Hepatocyte (in vitro differentiated cells): ENCODE measurements around the gene NADSYN1. TPM values are rescaled to one million over a fixed set of nuclear protein-coding genes. Genes with fewer than 3 reads are reported as not detected.

Source experiments
- DNase-seq: peaks from one replicate; pipeline ENCODE4 v3.0.0-alpha.2; 2016; ENCODE audit warnings: low spot score
- H2AFZ ChIP-seq: fragments of 200-600 bp; sonication (generic); 2 replicates; pipeline ENCODE4 v1.6.0; 2016; ENCODE audit warnings: antibody characterized with exemption, mild to moderate bottlenecking
- H3K27ac ChIP-seq: fragments of 200-600 bp; sonication (generic); 2 replicates; pipeline ENCODE4 v1.5.1; 2016; ENCODE audit warnings: mild to moderate bottlenecking
- H3K27me3 ChIP-seq: fragments of 200-600 bp; sonication (generic); 2 replicates; pipeline ENCODE4 v1.6.1; 2016
- H3K36me3 ChIP-seq: fragments of 200-600 bp; sonication (generic); replicated peaks from 2 replicates; pipeline ENCODE4 v1.5.1; 2016; ENCODE audit warnings: low read depth; ENCODE audit not compliant: insufficient read depth
- H3K4me1 ChIP-seq: fragments of 200-600 bp; sonication (generic); 2 replicates; pipeline ENCODE4 v1.5.1; 2016; ENCODE audit warnings: mild to moderate bottlenecking, moderate library complexity; ENCODE audit not compliant: insufficient read depth
- H3K4me2 ChIP-seq: fragments of 200-600 bp; sonication (generic); 2 replicates; pipeline ENCODE4 v1.6.0; 2016
- H3K4me3 ChIP-seq: fragments of 200-600 bp; sonication (generic); 2 replicates; pipeline ENCODE4 v1.5.1; 2016; ENCODE audit warnings: mild to moderate bottlenecking
- H3K79me2 ChIP-seq: fragments of 200-600 bp; sonication (generic); 2 replicates; pipeline ENCODE4 v1.6.0; 2017; ENCODE audit warnings: mild to moderate bottlenecking
- H3K9me2 ChIP-seq: fragments of 200-600 bp; sonication (generic); replicated peaks from 2 replicates; pipeline ENCODE4 v1.6.0; 2017; ENCODE audit warnings: mild to moderate bottlenecking; ENCODE audit not compliant: insufficient read depth
- H3K9me3 ChIP-seq: fragments of 200-600 bp; sonication (generic); 2 replicates; pipeline ENCODE4 v1.5.1; 2016; ENCODE audit warnings: low read depth, mild to moderate bottlenecking
- H4K20me1 ChIP-seq: fragments of 200-600 bp; sonication (generic); 2 replicates; pipeline ENCODE4 v1.6.0; 2016; ENCODE audit warnings: mild to moderate bottlenecking; ENCODE audit not compliant: insufficient read depth, poor library complexity, severe bottlenecking
- CTCF ChIP-seq: fragments of 200-600 bp; sonication (generic); IDR thresholded peaks from 2 replicates; pipeline ENCODE4 v1.5.1; 2016; ENCODE audit warnings: antibody characterized with exemption, mild to moderate bottlenecking; ENCODE audit not compliant: poor library complexity
- EZH2 ChIP-seq: fragments of 200-600 bp; sonication (generic); IDR thresholded peaks from 2 replicates; pipeline ENCODE4 v1.6.1; 2016; ENCODE audit warnings: antibody characterized with exemption, mild to moderate bottlenecking, borderline replicate concordance
- EZH2phosphoT487 ChIP-seq: fragments of 200-600 bp; sonication (generic); IDR thresholded peaks from one replicate; pipeline ENCODE4 v1.6.1; 2018; ENCODE audit warnings: antibody characterized with exemption, mild to moderate bottlenecking, low read depth, moderate library complexity; ENCODE audit not compliant: unreplicated experiment, severe bottlenecking
- WGBS: methylation state at CpG from one replicate; pipeline ENCODE4 v1.1.6; 2016; ENCODE audit warnings: low lambda C conversion rate; ENCODE audit errors: missing lambda C conversion rate; 5-methylcytosine and 5-hydroxymethylcytosine counted together
- microRNA-seq: library from miRNA; unstranded; fragments of <30 nt; microRNA quantifications from one replicate; pipeline ENCODE4, GENCODE V29; 2017
- polyA plus RNA-seq: library from polyadenylated mRNA; unstranded; fragments of >200 nt; fragmentation: Nextera tagmentation; extraction: Ambion mirVana; gene quantifications from 2 replicates; pipeline ENCODE4 v1.2.1, GENCODE V29; 2016
- small RNA-seq: library from RNA; depleted of rRNA; stranded (forward); fragments of <200 nt; gene quantifications from one replicate; pipeline ENCODE3, GENCODE V24; 2014
- total RNA-seq: library from RNA; depleted of rRNA; stranded (reverse); fragments of >200 nt; gene quantifications from 2 replicates; pipeline ENCODE4 v1.2.3, GENCODE V29; 2014

Gene NADSYN1
- total and polyA plus RNA-seq, 2 experiments from 2014 or later = 42.0 to 43.7 TPM

GRCh38 chr11:71545405-71545966, 92.5 kb downstream of the NADSYN1 start:
- no peaks in the 10 kb centered on the region for H3K27me3 ChIP-seq
- no peak overlapping the region for H3K4me2 ChIP-seq
- H4K20me1 ChIP-seq = no peaks in the 10 kb centered on the region
- H3K79me2 ChIP-seq = no peaks in the 10 kb centered on the region
- H3K27ac ChIP-seq = no peak overlapping the region
- no peaks in the 10 kb centered on the region for H3K9me3 ChIP-seq
- no peaks in the 10 kb centered on the region for H3K9me2 ChIP-seq
- DNase-seq = no peak
- TF ChIP-seq EZH2 (no peak), EZH2phosphoT487 (no peak), CTCF (no peak)
- H3K4me1 ChIP-seq = peaks cover 8% of the 10 kb centered on the region
- no peak overlapping the region for H2AFZ ChIP-seq
- H3K36me3 ChIP-seq = no peaks in the 10 kb centered on the region
- WGBS = 82% methylated on average over 12 of the region's 12 CpGs
- no peak overlapping the region for H3K4me3 ChIP-seq

DNA sequence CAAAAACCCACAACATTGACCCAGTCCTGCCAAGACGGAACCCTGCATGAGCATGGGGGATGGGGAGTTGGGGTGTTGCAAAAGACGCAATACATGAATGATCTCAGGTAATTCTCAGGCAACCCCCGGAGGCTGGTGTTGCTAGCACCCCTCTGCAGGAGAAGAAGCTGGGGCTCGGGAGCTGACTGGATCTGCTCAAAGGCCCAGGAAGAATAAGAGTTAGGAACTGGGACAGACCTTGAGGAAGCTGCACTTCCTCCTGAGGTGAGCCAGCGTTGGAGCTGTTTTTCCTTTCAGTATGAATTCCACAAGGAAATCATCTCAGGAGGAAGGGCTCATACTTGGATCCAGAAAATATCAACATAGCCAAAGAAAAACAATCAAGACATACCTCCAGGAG, 95.1 kb downstream of the NADSYN1 start, which contains the start of gene KRTAP5-9:
TSS of gene KRTAP5-9 (plus strand) at position 301 of the 400 bp plus-strand sequence. CDS start 238 bp downstream, outside the sequence.
- Histone ChIP-seq H3K27ac (no peak within 1 kb of the TSS), H3K79me2 (no peaks in the 10 kb centered on the region), H3K36me3 (no peaks in the 10 kb centered on the region), H2AFZ (no peak within 1 kb of the TSS), H3K9me2 (no peaks in the 10 kb centered on the region), H3K4me2 (no peak within 1 kb of the TSS), H3K9me3 (no peaks in the 10 kb centered on the region), H4K20me1 (no peaks in the 10 kb centered on the region), H3K4me3 (no peak within 1 kb of the TSS), H3K4me1 (peaks cover 8% of the 10 kb centered on the region), H3K27me3 (no peaks in the 10 kb centered on the region)
- no peak for TF ChIP-seq EZH2phosphoT487
- TF ChIP-seq EZH2 = no peak
- TF ChIP-seq CTCF = no peak
- no peak for DNase-seq
- 92% methylated on average over 5 of the region's 5 CpGs for WGBS

- Histone ChIP-seq H3K9me2 (no peaks in the 10 kb centered on the region), H3K4me3 (no peak overlapping the region), H3K79me2 (no peaks in the 10 kb centered on the region), H2AFZ (no peak overlapping the region), H3K27me3 (no peaks in the 10 kb centered on the region), H3K36me3 (no peaks in the 10 kb centered on the region), H3K27ac (no peak overlapping the region), H4K20me1 (no peaks in the 10 kb centered on the region), H3K4me2 (no peak overlapping the region), H3K4me1 (peaks cover 7% of the 10 kb centered on the region), H3K9me3 (no peaks in the 10 kb centered on the region)
- DNase-seq = no peak
- WGBS = 83% methylated on average over 5 of the region's 5 CpGs
- TF ChIP-seq CTCF (no peak), EZH2phosphoT487 (no peak), EZH2 (no peak)
These were observed 95.7 kb downstream of the NADSYN1 start for GRCh38 chr11:71548716-71549151.

Small RNAs within 50 kb of the gene (microRNA-seq; reads per million reads assigned to microRNA genes)
- gene MIR6754 = not detected

Small RNAs within 50 kb of the gene (small RNA-seq; reads per million reads assigned to genes)
- gene MIR6754 = not detected

Other genes with a start within 250 kb of the NADSYN1 start
- gene SHANK2, start 200.6 kb upstream of the NADSYN1 start, total RNA-seq = 11.9 and 17.3 TPM in 2 replicates
- gene SHANK2, start 200.6 kb upstream of the NADSYN1 start, polyA plus RNA-seq = 18.2 and 20.7 TPM in 2 replicates
- gene DHCR7, start 4.8 kb upstream of the NADSYN1 start, total RNA-seq = 140 and 159 TPM in 2 replicates
- 267 and 303 TPM in 2 replicates for gene DHCR7, start 4.8 kb upstream of the NADSYN1 start, polyA plus RNA-seq
- 0.12 TPM in 1 of 2 replicates, not detected in the other for gene KRTAP5-7, start 74.1 kb downstream of the NADSYN1 start, total RNA-seq
- gene KRTAP5-7, start 74.1 kb downstream of the NADSYN1 start, polyA plus RNA-seq = not detected in 2 replicates
- not detected in 2 replicates for gene KRTAP5-8, start 84.8 kb downstream of the NADSYN1 start, total RNA-seq
- 0.26 TPM in 1 of 2 replicates, not detected in the other for gene KRTAP5-8, start 84.8 kb downstream of the NADSYN1 start, polyA plus RNA-seq
- 0.23 TPM in 1 of 2 replicates, not detected in the other for gene KRTAP5-9, start 95.2 kb downstream of the NADSYN1 start, total RNA-seq
- 0.13 TPM in 1 of 2 replicates, not detected in the other for gene KRTAP5-9, start 95.2 kb downstream of the NADSYN1 start, polyA plus RNA-seq
- not detected in 2 replicates for gene KRTAP5-10, start 112.4 kb downstream of the NADSYN1 start, total RNA-seq
- gene KRTAP5-10, start 112.4 kb downstream of the NADSYN1 start, polyA plus RNA-seq = 0.12 TPM in 1 of 2 replicates, not detected in the other
- not detected in 2 replicates for gene KRTAP5-11, start 129.7 kb downstream of the NADSYN1 start, total RNA-seq
- not detected in 2 replicates for gene KRTAP5-11, start 129.7 kb downstream of the NADSYN1 start, polyA plus RNA-seq